ENCODE data around the gene ABCD3.

The ABCD3 gene

DNA sequence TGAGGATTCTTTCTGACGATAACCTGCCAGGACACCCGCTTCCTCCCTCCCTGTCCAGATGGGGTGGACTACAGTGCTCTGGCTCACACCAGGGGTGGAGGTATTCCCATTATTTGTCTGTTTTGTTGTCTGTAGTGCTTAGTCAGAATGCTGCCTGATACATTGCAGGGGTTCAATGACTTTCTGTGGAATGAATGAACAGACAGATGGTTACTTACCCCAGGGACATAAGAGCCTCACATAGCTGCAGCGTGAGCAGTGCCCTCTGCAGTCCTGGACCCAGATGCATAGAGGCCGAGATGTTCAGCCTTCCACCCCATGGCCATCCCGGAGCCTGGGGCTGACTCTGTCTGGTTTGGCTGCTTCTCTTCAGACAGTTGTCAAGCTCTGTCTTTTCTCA is 136.4 kb downstream of the ABCD3 start:
- H3K79me2 ChIP-seq (ENCODE audit: insufficient read depth, low read length), result no peaks in the 10 kb centered on the region
- no peak overlapping the region for H2AFZ ChIP-seq (ENCODE audit: low read length)
- H3K9me3 ChIP-seq (ENCODE audit: insufficient read depth, low read depth, low read length), result no peaks in the 10 kb centered on the region
- no peaks in the 10 kb centered on the region for H3K4me1 ChIP-seq (ENCODE audit: insufficient read depth, low read length, poor library complexity, severe bottlenecking)
- H3K4me2 ChIP-seq (ENCODE audit: low read depth, low read length, poor library complexity, severe bottlenecking), result no peak overlapping the region
- H3F3A ChIP-seq (ENCODE audit: low read depth), result no peaks in the 10 kb centered on the region
- H3K4me3 ChIP-seq (ENCODE audit: low read length, poor library complexity, severe bottlenecking), result no peak overlapping the region
- H3K9ac ChIP-seq (ENCODE audit: low read depth, low read length, poor library complexity, severe bottlenecking), result no peak overlapping the region
- TF ChIP-seq EZH2phosphoT487 (IDR thresholded peaks at IDR 0.05; ENCODE audit: borderline replicate concordance), result no peak
- TF ChIP-seq, protein P1, sequence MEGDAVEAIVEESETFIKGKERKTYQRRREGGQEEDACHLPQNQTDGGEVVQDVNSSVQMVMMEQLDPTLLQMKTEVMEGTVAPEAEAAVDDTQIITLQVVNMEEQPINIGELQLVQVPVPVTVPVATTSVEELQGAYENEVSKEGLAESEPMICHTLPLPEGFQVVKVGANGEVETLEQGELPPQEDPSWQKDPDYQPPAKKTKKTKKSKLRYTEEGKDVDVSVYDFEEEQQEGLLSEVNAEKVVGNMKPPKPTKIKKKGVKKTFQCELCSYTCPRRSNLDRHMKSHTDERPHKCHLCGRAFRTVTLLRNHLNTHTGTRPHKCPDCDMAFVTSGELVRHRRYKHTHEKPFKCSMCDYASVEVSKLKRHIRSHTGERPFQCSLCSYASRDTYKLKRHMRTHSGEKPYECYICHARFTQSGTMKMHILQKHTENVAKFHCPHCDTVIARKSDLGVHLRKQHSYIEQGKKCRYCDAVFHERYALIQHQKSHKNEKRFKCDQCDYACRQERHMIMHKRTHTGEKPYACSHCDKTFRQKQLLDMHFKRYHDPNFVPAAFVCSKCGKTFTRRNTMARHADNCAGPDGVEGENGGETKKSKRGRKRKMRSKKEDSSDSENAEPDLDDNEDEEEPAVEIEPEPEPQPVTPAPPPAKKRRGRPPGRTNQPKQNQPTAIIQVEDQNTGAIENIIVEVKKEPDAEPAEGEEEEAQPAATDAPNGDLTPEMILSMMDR (conservative IDR thresholded peaks at IDR 0.05; ENCODE audit: low read length), result no peak
- no peaks in the 10 kb centered on the region for H3K27me3 ChIP-seq (ENCODE audit: insufficient read depth, low read length, poor library complexity, severe bottlenecking)
- no peaks in the 10 kb centered on the region for H3K9me2 ChIP-seq (replicated peaks; ENCODE audit: low read depth, low read length)
- H3K36me3 ChIP-seq (ENCODE audit: insufficient read depth, low read length), result no peaks in the 10 kb centered on the region
- no peaks in the 10 kb centered on the region for H4K20me1 ChIP-seq (ENCODE audit: insufficient read depth, low read length, poor library complexity, severe bottlenecking)

DNA sequence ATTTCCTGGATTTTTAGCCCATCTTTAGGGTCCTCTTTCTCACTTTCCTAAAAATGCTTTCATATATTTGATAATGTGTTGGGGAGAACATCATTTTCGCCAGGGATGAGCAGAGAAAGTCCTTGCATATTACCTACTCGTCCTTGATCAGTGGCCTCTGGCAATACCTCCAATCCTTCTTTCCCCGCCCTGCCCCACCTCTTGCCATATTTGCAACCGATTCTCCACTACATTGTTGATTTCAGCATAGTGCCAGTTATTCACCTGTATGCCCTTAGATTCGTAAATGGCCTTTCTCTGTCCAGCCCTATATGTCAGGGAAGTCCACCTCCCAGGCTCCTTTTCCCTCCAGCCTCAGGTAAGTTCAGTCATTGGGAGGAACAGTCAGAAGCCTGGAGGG is 136.9 kb downstream of the ABCD3 start:
- Histone ChIP-seq H3K9me2 (replicated peaks; ENCODE audit: low read depth, low read length) (no peaks in the 10 kb centered on the region), H3K4me3 (ENCODE audit: low read length, poor library complexity, severe bottlenecking) (no peak overlapping the region), H3K9ac (ENCODE audit: low read depth, low read length, poor library complexity, severe bottlenecking) (no peak overlapping the region), H3K4me2 (ENCODE audit: low read depth, low read length, poor library complexity, severe bottlenecking) (no peak overlapping the region), H3K9me3 (ENCODE audit: insufficient read depth, low read depth, low read length) (no peaks in the 10 kb centered on the region), H3K27me3 (ENCODE audit: insufficient read depth, low read length, poor library complexity, severe bottlenecking) (no peaks in the 10 kb centered on the region), H3K4me1 (ENCODE audit: insufficient read depth, low read length, poor library complexity, severe bottlenecking) (no peaks in the 10 kb centered on the region), H2AFZ (ENCODE audit: low read length) (no peak overlapping the region), H3K79me2 (ENCODE audit: insufficient read depth, low read length) (no peaks in the 10 kb centered on the region), H3K36me3 (ENCODE audit: insufficient read depth, low read length) (no peaks in the 10 kb centered on the region), H3F3A (ENCODE audit: low read depth) (no peaks in the 10 kb centered on the region), H4K20me1 (ENCODE audit: insufficient read depth, low read length, poor library complexity, severe bottlenecking) (no peaks in the 10 kb centered on the region)
- no peak for TF ChIP-seq EZH2phosphoT487 (IDR thresholded peaks at IDR 0.05; ENCODE audit: borderline replicate concordance)
- TF ChIP-seq, protein P1 (conservative IDR thresholded peaks at IDR 0.05; ENCODE audit: low read length), result no peak

DNA sequence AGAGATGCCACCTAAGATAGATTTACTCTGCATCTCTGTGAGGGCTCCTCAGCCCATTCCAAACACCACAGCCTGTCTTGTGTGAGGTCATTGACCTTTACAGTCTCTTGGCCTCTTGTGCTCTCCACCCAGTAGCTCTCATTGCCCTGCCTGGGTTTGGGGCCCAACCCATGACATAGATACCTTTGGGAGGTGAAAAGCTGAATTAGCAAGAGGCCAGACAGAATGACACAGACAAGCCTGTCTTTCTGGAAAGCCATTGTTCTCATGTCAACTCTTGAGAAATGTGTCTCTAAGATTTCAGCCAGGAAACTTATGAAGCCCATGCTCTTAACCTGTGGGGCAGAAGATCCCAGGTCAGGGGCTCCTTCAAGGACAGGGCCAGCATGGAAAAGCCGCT is 141.7 kb downstream of the ABCD3 start:
- Histone ChIP-seq H3K79me2 (ENCODE audit: insufficient read depth, low read length) (no peaks in the 10 kb centered on the region), H2AFZ (ENCODE audit: low read length) (no peak overlapping the region), H3K4me2 (ENCODE audit: low read depth, low read length, poor library complexity, severe bottlenecking) (no peak overlapping the region), H4K20me1 (ENCODE audit: insufficient read depth, low read length, poor library complexity, severe bottlenecking) (no peaks in the 10 kb centered on the region), H3K27me3 (ENCODE audit: insufficient read depth, low read length, poor library complexity, severe bottlenecking) (no peaks in the 10 kb centered on the region), H3K4me1 (ENCODE audit: insufficient read depth, low read length, poor library complexity, severe bottlenecking) (no peaks in the 10 kb centered on the region), H3K36me3 (ENCODE audit: insufficient read depth, low read length) (no peaks in the 10 kb centered on the region), H3K9me3 (ENCODE audit: insufficient read depth, low read depth, low read length) (no peaks in the 10 kb centered on the region), H3K9ac (ENCODE audit: low read depth, low read length, poor library complexity, severe bottlenecking) (no peak overlapping the region), H3K4me3 (ENCODE audit: low read length, poor library complexity, severe bottlenecking) (no peak overlapping the region), H3K9me2 (replicated peaks; ENCODE audit: low read depth, low read length) (no peaks in the 10 kb centered on the region), H3F3A (ENCODE audit: low read depth) (no peaks in the 10 kb centered on the region)
- no peak for TF ChIP-seq EZH2phosphoT487 (IDR thresholded peaks at IDR 0.05; ENCODE audit: borderline replicate concordance)
- TF ChIP-seq, protein P1 (conservative IDR thresholded peaks at IDR 0.05; ENCODE audit: low read length), result no peak
